ENCODE data around the gene RASGEF1C.

Gene RASGEF1C

GRCh38 chr5:180121826-180122413 is 87.1 kb downstream of the RASGEF1C start:
- no peaks in the 10 kb centered on the region for H3K36me3 ChIP-seq (replicated peaks)
- H3K27ac ChIP-seq = no peak overlapping the region
- peaks cover 3% of the 10 kb centered on the region for H3K27me3 ChIP-seq (replicated peaks)
- H3K4me3 ChIP-seq (ENCODE audit: low read depth, low read length) = no peak overlapping the region
- DNase-seq = no peak
- TF ChIP-seq CTCF (IDR thresholded peaks at IDR 0.05; ENCODE audit: low read depth, low read length, missing control alignments) = no peak
- in situ Hi-C loops (cut with HindIII; ENCODE audit: low pct_ligation_motif_present, low sequenced_read_pairs) = no loop called here

- no peak overlapping the region for H3K4me3 ChIP-seq (ENCODE audit: low read depth, low read length)
- no peak for DNase-seq
- H3K27ac ChIP-seq = no peak overlapping the region
- no peaks in the 10 kb centered on the region for H3K36me3 ChIP-seq (replicated peaks)
- in situ Hi-C loops (cut with HindIII; ENCODE audit: low pct_ligation_motif_present, low sequenced_read_pairs) = no loop called here
- peaks cover 3% of the 10 kb centered on the region for H3K27me3 ChIP-seq (replicated peaks)
- TF ChIP-seq CTCF (IDR thresholded peaks at IDR 0.05; ENCODE audit: low read depth, low read length, missing control alignments) = no peak
Observed at GRCh38 chr5:180120237-180121101, 88.5 kb downstream of the RASGEF1C start.

GRCh38 chr5:180119903-180120236 is 89.1 kb downstream of the RASGEF1C start:
- Histone ChIP-seq H3K4me3 (ENCODE audit: low read depth, low read length) (no peak overlapping the region), H3K36me3 (replicated peaks) (no peaks in the 10 kb centered on the region), H3K27me3 (replicated peaks) (peaks cover 3% of the 10 kb centered on the region), H3K27ac (no peak overlapping the region)
- in situ Hi-C loops (cut with HindIII; ENCODE audit: low pct_ligation_motif_present, low sequenced_read_pairs) = no loop called here
- no peak for TF ChIP-seq CTCF (IDR thresholded peaks at IDR 0.05; ENCODE audit: low read depth, low read length, missing control alignments)
- DNase-seq = no peak

- Histone ChIP-seq H3K4me3 (ENCODE audit: low read depth, low read length) (no peak overlapping the region), H3K27me3 (replicated peaks) (no peaks in the 10 kb centered on the region), H3K27ac (no peak overlapping the region), H3K36me3 (replicated peaks) (no peaks in the 10 kb centered on the region)
- no peak for DNase-seq
- in situ Hi-C loops (cut with HindIII; ENCODE audit: low pct_ligation_motif_present, low sequenced_read_pairs) = no loop called here
- TF ChIP-seq CTCF (IDR thresholded peaks at IDR 0.05; ENCODE audit: low read depth, low read length, missing control alignments) = no peak
Observed at GRCh38 chr5:180119031-180119902, 89.7 kb downstream of the RASGEF1C start.

- no peak for TF ChIP-seq CTCF (IDR thresholded peaks at IDR 0.05; ENCODE audit: low read depth, low read length, missing control alignments)
- in situ Hi-C loops (cut with HindIII; ENCODE audit: low pct_ligation_motif_present, low sequenced_read_pairs) = no loop called here
- H3K27ac ChIP-seq = no peak overlapping the region
- no peaks in the 10 kb centered on the region for H3K27me3 ChIP-seq (replicated peaks)
- H3K36me3 ChIP-seq (replicated peaks) = no peaks in the 10 kb centered on the region
- no peak overlapping the region for H3K4me3 ChIP-seq (ENCODE audit: low read depth, low read length)
- DNase-seq = no peak
Observed at GRCh38 chr5:180118391-180118791, 90.6 kb downstream of the RASGEF1C start.

Data from brain microvascular endothelial cell (primary cell).